Suppressor macrophage (primary cell): ENCODE measurements around the gene TSC22D4.
A peak's percentile ranks its signal among the peaks of the same experiment; 100 is the strongest.

Experiments used
- DNase-seq, 4 experiments: peaks; one replicate each; pipeline ENCODE4 v3.0.0-alpha.2; 2020 to 2022

TSC22D4 gene

DNA sequence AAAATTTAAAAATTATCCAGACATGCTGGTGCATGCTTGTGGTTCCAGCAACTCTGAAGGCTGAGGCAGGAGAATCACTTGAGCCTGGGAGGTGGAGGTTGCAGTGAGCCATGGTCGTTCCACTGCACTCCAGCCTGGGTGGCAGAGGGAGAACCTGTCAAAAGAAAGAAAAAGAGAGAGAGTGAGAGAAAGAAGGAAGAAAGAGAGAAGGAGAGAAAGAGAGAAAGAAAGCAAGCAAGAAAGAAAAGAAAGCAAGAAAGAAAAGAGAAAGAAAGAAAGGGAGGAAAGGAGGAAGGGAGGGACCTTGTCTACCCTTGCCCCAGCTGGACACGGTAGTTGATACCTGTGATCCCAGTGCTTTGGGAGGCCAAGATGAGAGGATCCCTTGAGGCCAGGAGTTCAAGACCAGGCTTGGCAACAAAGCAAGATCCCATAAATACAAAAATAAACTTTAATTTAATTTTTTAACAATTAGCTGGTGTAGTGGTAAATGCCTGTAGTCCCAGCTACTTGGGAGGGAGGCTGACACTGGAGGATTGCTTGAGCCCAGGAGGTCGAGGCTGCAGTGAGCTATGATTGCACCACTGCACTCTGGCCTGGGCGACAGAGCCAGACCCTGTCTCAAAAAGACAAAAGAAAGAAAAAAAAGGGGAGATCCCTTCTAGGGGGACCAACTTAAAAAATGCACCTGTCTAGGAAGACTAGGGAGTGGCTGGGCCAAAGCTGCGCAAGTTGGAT lies 13.9 kb upstream of the TSC22D4 start:
- DNase-seq: no peak

DNA sequence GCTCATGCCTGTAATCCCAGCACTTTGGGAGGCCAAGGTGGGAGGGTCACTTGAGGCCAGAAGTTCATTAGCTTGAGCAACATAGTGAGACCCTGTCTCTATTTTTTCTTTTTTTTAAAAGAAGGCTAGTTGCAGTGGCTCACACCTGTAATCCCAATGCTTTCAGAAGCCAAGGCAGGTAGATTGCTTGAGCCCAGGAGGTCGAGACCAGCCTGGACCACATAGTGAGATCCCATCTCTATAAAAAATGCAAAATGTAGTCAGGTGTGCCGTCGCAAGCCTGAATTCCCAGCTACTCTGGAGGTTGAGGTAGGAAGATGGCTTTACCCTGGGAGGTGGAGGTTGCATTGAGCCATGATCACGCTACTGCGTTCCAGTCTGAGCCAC lies 12.2 kb upstream of the TSC22D4 start:
- DNase-seq: no peak

DNA sequence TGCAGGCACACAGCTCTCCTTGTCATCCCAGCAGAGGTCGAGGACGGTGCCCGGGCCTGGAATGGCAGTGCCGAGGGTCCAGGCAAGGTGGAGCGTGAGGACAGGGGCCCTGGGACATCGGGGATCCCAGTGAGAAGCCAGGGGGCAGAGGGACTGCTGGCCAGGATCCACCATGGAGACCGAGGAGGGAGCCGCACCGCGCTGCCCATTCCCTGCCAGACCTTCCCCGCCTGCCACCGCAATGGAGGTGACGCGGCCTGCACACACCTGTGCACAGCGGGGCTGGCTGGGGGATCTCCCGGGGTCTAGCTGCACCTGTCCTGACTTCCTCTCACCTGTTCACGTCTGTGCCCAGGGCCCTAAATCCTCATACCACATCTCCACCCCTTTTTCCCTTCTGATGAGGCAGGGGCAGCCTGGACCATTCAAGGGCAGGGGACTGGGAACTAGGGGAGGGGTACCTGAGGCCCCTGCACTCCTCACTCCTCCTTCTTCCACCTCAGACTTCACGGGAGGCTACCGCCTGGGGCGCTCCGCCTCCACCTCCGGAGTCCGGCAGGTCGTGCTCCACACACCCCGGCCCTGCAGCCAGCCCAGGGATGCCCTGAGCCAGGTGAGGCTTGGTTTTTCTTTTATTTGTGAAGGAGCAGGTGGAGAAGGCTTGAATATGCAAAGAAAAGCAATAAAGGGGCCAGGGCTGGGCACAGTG lies 11.6 kb upstream of the TSC22D4 start:
- no peak for DNase-seq

DNA sequence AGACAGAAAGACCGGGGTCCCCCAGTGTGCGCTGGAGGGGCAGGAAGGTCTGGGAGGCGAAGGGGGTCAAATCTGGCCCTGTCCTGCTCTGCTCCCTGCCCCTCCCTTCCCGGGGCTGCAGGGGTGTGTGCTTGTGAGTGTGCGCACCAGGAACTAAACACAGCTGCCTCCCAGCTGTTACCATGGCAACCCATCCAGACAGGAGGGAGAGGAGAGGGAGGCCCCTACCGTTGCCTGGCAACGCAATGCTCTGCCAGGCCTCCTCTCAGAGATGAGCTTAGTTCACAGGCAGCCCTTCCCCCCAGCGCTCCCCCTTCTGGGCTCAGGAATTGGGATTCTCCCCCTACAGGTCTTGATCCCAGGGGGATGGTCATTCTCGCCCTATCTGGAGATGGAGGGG lies 10.8 kb upstream of the TSC22D4 start:
- peak; percentile 24 to 56 (median 47) for DNase-seq

DNA sequence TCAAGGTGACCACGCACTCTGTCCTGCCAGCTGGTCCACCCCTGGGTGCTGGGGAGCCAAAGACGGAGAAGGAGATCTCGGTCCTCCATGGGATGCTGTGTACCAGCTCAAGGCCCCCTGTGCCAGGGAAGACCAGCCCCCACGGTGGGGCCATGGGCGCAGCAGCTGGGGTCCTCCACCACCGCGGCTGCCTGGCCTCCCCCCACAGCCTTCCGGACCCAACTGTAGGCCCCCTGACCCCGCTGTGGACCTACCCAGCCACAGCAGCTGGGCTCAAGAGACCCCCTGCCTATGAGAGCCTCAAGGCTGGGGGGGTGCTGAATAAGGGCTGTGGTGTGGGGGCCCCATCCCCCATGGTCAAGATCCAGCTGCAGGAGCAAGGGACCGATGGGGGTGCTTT lies 10.1 kb upstream of the TSC22D4 start:
- DNase-seq: no peak

DNA sequence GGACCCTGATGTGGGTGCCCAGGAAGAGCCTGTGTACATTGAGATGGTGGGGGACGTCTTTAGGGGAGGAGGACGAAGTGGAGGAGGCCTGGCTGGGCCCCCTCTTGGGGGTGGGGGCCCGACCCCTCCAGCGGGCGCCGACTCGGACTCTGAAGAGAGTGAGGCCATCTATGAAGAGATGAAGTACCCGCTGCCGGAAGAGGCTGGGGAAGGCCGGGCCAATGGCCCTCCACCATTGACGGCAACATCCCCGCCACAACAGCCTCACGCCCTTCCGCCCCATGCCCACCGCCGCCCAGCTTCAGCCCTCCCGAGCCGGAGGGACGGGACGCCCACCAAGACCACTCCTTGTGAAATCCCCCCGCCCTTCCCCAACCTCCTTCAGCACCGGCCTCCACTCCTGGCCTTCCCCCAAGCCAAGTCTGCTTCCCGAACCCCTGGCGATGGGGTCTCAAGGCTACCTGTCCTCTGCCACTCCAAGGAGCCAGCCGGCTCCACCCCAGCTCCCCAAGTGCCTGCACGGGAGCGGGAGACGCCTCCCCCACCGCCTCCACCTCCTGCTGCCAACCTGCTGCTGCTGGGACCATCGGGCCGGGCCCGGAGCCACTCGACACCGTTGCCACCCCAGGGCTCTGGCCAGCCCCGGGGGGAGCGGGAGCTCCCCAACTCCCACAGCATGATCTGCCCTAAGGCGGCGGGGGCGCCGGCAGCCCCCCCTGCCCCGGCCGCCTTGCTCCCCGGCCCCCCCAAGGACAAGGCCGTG lies 9.5 kb upstream of the TSC22D4 start:
- no peak for DNase-seq

DNA sequence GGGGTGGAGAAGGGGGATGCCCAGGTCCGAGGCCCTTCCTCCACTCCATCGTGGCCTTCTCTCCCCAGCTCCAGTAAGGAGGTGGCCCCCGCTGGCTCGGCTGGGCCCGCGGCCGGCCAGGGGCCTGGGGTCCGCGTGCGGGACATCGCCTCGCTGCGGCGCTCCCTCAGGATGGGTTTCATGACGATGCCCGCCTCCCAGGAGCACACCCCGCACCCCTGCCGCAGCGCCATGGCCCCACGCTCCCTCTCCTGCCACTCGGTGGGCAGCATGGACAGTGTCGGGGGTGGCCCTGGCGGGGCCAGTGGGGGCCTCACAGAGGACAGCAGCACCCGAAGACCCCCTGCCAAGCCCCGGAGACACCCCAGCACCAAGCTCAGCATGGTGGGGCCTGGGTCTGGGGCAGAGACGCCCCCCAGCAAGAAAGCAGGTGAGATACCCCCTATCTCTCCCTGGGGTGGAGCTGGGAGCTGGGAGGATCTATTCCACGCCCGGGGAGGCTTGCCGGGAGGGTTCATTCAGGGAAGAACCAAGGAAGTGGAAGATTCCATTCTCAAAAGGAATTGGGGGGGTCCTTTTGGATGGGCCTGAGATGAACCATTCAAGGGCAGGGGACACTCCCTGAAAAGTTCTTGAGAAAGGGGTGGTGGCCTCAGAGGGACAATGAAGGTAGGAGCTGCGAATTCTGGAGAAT lies 7.9 kb upstream of the TSC22D4 start:
- DNase-seq: no peak

DNA sequence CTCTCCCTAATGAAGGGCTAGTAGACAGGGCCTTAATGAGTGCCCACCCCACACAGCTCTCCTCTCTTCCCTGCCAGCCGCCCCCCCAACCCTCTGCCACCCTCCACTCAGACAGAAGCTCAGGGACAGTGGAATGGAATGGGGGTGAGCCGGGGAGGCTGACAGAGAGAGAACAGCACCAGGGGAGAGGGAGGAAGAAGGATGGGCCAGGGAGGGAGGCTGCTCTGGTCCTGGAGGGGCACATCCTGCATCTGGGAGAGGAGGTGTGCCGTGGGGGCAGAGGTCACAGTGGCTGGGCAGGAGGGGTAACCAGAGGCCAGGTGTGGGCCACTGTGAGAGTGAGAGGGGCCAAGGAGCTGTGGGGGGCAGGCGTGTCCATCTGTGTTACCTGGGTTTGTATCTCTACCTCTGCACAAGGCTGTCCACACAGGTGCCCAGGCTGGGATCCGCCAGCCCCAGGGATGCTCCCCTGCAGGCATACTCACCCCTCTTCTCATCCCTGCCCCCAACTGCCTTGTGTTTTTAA lies 7.2 kb upstream of the TSC22D4 start:
- no peak for DNase-seq

DNA sequence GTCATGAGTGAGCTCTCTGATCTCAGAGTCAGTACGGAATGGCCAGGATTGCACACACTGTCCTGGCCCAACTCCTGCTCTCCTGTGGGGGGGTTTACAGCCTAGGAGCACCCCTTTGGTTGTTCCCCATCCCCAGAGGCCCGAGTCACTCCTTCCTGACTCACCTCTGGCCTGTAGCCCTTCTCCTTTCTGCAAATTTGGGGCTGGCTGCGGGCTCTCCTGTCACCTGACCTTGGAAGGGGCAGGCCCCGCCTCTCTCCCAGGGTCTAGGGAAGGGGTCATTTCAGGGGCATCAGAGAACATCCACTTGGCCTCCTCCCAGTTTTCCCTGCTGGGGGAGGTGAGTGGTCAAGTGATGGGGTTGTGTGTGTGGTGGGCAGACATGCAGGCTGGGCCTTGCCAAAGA lies 6.5 kb upstream of the TSC22D4 start:
- peak in 1 of 4 experiments; percentile 34 for DNase-seq

DNA sequence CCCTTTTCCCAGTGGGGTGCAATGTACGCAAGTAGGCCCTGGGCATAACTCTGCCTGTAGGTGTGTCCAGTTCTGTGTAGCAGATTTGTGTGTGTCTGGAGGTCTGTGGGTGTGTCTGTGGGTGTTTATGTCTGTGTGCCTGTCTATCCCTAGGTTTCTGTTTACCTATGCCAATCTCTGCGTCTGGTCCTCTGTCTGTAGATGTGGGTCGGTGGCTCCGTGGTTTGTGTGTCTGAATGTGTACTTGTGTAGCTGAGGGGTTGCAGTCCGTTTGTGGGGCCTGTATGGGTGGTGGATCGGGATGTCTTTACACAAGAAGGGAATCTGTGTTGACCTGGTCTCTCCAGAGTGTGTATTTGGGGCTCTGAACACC lies 5.6 kb upstream of the TSC22D4 start:
- no peak for DNase-seq

DNA sequence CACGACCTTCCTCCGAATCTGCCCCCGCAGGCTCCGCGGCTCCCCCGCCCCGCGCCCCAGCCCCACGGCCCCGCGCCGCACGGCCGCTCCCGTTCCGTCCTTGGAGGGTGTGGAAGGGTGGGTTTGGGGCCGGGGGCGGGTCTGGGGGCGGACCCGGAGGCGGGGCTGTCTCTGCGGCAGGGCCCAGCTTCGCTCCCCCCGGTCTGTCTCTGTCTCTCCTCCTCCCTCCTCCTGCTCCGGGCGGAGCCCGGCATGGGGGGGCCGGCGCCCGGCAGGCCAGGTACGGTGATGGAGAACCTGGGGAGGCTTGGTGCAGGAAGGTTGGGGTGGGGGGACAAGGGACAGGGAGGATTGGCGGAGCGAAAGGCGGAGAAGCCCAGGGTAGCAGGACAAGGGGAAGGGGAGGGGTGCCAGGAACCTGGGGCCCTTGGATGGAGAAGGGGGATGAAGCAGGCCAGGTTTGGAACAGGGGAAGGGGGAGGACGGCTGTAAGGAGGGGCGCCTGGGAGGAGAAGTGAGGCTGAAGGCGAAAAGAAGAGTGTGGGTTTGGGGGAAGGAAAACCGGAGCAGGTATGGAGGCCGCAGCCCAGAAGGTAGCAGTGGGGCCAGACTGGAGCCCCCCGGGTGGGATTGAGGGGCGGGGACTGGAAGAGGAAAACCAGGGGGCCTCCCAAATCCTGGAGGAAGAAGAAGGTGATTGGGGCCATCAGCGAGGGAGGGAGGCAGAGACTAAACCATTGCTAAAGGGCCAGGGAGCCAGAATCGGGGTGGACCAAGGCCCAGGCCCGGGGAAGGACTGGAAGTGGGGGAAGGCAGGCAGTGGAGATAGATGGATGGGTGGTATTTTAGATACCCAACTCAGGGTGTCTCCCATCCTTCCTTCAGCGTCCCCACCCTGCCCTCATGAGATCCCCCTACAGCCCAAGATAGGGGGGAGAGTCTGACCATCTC lies 5.0 kb upstream of the TSC22D4 start, which contains the start of gene NYAP1:
Gene NYAP1, plus strand, starts transcription at position 206 of the 951 bp plus-strand sequence. CDS start 1,385 bp downstream, outside the sequence.
- DNase-seq: peak in 1 of 4 experiments; percentile 26

DNA sequence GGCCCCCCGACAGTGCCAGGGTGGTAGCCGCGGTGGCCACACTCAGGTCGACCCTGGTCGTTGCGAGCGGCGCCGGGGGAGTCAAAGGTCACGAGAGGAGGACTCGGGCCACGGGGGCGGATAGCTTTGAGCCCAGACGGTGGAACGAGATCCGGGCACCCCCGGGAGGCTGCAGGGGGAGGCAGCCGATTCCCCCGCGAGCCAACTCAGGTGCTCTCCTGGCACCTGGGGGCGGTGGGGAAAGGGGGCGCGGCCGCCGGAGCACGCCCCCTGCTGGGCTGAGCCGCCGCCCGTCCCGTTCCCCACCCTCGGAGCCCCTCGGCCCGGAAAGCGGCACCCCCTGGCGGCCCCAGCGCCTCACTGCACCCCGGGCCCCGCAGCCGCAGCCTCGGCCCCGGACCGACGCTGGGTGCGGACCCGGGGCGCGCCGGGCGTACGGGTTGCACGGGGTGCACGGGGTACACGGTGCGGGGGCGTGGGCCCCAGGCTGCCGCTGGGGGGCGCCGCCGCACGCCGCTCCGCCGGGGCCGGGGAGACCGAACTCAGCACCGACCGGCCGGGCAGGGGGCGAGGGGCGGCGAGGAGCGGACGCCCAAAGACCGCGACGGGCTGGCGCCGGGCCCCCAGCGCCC lies 4.2 kb upstream of the TSC22D4 start:
- DNase-seq: peak; percentile 61 to 86 (median 78)

DNA sequence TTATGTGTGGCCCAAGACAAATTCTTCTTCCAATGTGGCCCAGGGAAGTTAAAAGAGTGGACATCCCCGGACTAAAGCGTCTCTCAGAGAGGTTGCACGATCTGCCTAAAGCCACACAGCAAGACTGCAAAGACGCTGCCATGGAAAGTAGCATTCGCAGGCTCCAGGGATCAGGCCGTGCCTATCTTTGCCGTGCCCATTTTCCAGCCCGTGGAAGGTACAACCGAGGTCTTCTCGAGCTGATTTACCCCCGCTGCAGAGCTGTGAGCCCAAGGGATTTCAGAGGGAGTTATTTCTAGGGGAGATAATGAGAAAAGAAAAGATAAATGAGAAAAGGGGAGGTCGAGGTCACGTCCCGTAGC lies 3.7 kb upstream of the TSC22D4 start:
- DNase-seq: no peak

DNA sequence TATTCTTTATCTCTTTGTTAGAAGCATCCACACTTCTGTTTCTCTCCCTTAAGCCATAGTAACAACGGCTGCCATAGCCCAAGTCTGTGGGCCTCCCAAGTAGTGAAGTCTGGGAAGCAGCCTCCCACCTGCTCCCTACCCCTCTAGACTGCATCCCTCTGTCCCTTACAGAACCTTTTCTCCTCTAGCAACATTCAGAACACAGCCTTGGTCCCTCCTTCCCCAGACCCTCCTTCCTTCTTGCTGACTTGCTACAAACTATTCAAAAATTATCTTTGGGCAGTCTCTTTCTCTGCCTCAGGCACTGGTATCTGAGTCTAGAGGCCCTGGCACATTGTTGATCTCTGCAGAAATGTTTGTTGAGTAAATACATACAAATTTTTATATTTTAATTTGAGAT lies 2.5 kb upstream of the TSC22D4 start:
- no peak for DNase-seq

DNA sequence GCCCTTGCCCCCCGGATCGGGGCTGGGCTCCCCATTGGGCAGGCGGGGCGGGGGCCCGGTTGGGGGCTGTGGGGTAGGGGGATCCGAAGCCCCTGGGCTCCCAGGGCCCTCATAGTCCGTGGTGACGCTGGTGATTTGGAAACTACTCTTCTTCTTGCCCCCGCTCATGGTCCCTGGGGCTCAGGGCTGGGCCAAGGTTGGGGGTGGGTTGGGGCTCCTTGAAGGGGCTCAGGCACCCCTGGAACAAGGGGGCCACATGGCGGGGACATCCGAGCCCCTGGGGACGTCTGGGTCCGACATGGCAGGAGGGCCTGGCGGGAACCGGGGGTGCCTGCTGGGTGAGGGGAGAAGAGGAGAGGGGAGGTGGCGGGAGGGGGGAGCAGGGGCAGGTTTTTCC lies 1.1 kb downstream of the TSC22D4 start:
- no peak for DNase-seq

DNA sequence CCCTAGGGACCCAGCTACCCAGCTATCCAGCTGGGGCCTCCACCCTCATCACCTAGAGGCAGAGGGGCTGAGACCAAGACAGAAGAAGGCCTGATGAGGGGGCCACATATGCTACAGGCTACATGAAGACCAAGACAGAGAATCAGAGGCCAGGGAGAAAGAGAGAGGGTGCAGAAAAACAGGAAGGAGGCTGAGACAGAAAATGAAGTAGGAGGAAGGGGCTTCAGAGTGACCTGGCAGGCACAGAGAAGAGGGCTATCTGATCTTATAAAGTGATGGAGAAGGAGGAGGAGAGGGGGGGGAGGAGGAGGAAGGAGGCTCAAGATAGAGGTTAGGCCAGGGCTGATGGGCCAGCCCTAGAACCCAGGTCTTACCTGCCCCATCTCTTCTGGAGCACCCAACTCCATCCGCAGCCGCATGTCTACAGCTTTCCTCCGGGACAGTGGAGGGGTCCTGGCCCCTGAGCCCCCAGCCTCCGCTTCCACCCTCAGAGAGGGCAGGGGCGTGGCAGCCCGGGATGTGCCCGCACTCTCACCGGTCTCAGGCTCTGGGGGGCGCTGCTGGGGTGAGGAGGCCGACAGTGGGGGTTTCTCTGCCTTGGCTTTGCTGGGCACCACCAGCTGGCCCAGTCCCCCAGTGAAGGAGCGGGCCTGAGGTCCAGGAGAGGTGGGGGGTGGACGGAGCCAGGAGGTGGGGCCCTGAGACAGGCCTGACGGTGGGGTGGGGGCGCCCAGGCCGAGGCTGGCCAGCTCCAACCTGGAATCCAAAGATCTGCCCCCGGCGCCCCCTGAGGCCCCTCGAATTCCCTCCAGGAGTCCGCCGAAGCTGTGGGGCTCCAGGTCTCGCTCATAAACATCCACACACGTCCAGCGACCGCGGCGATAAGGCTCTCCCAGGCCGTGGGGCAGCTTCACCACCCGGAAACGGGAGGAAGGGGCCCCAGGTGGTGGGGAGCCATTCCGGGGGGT lies 1.8 kb downstream of the TSC22D4 start:
- DNase-seq: peak in 2 of 4 experiments; percentile 25 to 46

DNA sequence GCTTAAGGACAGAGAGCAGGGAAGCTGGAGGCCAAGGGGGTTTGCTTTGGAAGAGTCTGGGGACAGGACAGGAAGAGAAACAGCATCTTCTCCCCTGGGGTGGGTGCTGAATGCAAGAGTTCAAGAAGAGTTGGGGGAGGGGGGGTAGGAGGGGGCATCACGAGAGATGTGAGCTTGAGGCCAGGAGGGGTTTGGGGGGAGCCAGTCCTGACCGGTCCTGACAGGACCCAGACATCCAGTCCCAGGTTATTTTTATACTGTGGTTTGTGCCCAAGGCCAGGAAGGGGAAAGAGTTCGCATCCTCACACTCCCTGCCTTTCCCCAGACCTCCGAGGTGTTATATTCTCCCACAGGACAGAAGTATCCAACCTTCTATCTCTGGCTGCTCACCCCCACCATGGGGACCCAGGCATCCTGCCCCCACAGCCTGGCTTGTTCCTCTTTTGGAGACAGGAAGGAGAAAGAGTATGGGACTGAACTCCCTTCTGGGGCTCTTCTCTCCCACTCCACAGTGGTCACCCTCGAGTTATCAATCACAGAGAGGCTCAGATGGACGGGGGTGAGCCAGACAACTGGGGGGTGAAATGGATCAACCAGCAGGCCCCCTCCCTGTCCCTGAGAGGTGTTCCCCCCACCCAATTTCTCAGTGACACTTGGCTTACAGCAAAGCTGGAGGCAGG lies 2.8 kb downstream of the TSC22D4 start:
- DNase-seq: peak in 1 of 4 experiments; percentile 44

DNA sequence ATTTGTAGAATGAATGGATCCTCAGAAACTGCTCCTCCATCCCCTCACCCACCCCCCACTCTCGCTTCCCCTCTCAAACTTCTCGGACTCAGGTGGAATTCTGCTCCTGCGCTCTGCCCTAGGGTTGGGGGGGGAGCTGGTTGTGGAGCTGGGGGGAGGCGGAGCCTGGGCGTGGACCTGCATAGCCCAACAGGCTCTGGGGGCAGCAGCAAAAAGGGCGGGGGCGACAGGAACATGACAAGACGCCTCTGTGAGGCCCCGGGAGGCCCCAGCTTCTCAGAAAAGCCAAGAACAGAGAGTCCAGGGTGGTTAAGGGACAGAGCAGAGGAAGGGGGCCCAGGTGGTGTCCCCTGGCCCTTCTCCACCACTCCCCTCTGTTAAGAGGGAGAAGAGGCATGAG lies 3.5 kb downstream of the TSC22D4 start:
- peak in 1 of 4 experiments; percentile 38 for DNase-seq
